GM12873 (cell line): ENCODE data around the gene SLC3A2.

ENCODE experiments used
- TF ChIP-seq, protein P1 (sequence below): IDR thresholded peaks from 2 replicates; pipeline ENCODE4 v1.5.1; 2012; ENCODE audit warnings: low read depth, mild to moderate bottlenecking, moderate library complexity, low read length, control low read depth; ENCODE audit not compliant: insufficient read depth; ENCODE audit errors: missing control alignments

SLC3A2 gene

DNA sequence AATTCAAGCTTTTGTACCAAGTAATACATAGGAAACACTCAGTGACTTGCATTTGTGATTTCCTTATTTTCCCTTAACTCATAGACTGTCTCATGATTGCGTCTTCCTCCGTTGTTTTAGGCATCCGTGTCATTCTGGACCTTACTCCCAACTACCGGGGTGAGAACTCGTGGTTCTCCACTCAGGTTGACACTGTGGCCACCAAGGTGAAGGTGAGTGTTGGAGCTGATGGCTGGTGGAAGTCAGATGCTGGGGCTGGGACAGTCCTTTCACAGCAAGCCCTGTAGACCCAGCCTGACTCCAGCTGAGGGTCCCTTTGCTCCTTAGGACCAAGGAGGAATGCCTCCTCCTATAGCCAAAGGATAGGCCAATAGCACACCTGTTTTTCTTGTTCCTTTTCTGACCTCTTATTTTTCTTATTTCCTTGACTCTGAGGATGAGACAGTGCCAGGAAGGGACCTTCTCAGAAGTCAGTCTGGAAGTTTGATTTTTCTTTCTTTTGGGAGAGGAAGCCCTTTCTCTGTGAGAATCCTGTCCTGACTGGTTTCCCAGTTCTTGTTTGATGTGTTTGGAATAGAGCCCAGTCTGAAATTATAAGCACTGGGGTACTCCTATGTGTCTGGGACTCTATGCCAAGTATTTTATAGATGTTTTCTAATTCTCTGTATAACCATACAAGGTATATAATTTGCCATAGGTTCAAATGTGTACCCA lies 2.2 kb downstream of the SLC3A2 start:
- TF ChIP-seq, protein P1, sequence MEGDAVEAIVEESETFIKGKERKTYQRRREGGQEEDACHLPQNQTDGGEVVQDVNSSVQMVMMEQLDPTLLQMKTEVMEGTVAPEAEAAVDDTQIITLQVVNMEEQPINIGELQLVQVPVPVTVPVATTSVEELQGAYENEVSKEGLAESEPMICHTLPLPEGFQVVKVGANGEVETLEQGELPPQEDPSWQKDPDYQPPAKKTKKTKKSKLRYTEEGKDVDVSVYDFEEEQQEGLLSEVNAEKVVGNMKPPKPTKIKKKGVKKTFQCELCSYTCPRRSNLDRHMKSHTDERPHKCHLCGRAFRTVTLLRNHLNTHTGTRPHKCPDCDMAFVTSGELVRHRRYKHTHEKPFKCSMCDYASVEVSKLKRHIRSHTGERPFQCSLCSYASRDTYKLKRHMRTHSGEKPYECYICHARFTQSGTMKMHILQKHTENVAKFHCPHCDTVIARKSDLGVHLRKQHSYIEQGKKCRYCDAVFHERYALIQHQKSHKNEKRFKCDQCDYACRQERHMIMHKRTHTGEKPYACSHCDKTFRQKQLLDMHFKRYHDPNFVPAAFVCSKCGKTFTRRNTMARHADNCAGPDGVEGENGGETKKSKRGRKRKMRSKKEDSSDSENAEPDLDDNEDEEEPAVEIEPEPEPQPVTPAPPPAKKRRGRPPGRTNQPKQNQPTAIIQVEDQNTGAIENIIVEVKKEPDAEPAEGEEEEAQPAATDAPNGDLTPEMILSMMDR = no peak

DNA sequence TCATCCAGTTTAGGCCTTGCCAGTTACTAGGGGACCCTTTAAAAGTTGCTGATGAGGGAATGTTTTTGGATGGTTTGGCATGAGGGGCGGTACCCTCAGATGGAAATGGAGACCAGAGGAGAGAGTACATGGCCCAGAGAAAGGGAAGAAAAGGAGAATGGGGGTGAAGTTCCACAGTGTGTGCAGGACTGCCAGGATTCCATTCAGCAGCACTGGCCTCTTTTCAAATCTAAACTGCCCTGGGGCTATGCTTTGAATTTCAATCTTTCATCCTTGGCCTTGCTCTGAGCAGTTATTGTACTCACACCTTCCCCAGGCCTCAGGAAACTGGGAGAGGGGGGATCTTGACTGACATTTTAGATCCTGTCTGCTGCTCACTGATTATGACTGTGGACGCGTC lies 3.0 kb downstream of the SLC3A2 start:
- TF ChIP-seq, protein P1 = no peak

DNA sequence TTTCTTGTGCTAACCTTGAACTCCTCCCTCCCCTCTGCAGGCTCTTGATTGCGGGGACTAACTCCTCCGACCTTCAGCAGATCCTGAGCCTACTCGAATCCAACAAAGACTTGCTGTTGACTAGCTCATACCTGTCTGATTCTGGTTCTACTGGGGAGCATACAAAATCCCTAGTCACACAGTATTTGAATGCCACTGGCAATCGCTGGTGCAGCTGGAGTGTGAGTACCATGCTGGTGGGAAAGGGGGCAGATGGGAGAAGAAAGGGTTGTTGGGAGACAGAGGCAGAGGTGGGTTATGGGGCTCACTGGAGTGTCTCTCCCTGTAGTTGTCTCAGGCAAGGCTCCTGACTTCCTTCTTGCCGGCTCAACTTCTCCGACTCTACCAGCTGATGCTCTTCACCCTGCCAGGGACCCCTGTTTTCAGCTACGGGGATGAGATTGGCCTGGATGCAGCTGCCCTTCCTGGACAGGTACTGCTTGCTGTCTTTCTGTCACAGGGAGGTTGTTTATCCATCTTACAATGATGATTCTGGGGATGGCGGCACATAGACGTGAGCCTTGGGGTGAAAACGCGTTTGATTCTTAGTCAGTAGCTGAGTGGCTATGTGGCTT lies 4.5 kb downstream of the SLC3A2 start:
- TF ChIP-seq, protein P1 = no peak

DNA sequence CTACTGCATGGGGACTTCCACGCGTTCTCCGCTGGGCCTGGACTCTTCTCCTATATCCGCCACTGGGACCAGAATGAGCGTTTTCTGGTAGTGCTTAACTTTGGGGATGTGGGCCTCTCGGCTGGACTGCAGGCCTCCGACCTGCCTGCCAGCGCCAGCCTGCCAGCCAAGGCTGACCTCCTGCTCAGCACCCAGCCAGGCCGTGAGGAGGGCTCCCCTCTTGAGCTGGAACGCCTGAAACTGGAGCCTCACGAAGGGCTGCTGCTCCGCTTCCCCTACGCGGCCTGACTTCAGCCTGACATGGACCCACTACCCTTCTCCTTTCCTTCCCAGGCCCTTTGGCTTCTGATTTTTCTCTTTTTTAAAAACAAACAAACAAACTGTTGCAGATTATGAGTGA lies 7.7 kb downstream of the SLC3A2 start:
- TF ChIP-seq, protein P1 = no peak

DNA sequence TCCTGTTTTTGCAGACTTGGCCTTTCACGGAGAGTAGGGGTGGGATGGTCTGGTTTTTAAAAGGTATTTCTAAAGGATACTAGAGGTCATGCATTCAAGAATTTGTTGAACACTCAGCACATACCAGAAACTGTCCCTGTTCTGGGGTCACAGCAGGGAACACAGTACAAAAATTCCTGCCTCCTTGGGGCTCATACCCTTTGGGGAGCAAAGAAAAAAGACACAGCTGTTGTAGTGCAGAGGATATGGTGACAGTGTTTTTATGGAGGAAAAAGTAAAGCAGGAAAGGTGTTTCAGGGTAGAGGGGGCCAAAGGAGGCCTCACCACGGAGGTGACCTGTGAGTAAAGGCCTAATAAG lies 8.4 kb downstream of the SLC3A2 start:
- TF ChIP-seq, protein P1 = no peak

DNA sequence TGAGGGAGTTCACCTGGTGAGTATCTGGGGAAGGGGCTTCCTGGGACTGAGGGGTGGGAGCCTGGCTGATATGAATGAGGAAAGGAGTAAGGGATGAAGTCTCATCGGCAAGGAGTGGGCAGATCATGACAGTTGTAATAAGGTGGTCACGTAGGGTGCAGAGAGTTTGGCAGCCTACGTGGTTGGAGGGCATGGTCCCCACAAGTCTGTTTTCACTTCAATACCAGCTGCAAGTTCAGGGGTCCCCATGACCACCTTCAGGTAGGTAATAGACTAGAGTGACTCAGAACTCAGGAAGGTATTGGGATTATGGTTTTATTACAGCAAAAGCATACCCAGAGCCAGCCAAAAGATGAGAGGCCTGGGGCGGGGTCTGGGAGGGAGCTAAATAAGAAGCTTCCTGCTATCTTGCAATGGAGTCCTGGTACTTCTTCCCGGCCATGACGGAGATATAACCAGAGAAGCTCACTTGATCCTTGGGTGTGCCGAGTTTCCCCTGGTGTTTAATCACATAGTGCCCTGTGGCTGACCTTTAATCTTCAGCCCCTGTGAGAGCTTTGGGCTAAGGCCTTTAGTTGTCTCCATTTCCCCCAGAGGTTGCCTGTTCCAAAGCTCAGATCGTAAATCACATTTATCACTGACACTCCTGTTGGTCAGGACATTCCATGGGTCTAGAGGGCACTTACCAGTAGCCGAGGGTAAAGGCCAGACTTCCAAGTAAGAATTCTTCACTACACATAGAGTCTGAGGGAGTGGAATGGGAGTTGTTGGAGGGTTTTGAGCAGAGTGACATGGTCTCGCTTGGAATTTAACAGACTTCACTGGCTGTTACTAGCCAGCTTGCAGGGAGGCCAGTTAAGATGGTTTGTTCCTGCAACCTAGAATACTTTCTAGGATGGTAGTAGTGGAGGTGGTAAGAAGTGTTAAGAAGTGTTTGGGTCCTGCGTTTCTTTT lies 9.1 kb downstream of the SLC3A2 start:
- TF ChIP-seq, protein P1 = no peak
